Measurements from ENCODE around the gene PTPRE. TPM values are rescaled to one million over a fixed set of nuclear protein-coding genes. Genes with fewer than 3 reads are reported as not detected.

Gene PTPRE
- total RNA-seq, 4 donors from 2014 or later, result 28.1 to 89.7 (median 54.2) TPM

DNA sequence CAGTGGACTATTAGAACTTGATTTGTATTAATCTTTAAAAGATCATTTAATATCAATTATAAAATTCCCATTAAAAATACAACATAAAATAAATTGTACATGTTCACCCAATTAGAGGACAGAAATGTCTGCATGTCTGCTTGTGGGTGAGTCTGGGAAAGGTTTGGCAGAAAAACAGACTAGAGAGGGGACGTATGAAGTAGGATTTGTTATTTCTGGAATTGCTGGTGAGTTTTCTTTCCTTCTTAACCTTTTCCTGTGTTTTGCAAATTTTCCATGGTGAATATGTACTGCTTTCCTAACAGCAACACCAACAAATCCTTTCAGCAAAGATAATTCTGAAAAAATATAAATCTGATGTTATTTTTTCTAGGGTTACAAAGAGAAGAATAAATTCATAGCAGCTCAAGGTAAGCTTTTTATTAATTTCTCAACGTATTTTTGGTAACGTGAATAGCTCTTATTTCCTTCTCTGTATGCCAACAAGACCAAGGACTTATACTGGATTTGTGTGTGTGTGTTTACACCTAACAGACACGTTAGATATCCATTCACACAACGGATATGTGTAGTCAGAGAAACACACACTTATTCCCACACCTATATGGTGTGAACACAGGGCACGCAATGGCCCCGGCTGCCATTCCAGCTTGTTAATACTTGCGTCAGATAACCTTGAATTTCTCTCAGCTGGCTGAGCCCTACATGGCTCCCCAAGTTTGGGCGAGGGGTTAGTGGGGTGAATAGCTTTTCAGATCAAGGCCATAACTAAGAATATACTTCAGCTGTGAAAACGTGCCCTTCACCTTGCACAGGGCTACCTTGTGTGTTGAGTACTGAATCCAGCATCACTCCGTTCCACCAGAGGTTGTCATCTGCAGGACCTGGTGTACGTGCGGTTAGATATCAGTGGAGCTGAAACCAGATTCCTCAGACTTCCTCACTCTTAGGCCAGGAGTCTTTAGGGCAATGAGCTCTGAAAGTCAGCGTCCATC lies 154.7 kb downstream of the PTPRE start:
- DNase-seq (ENCODE audit: low spot score) (no peak), ATAC-seq (ENCODE audit: low FRiP score) (no peak)
- TF ChIP-seq CTCF (IDR thresholded peaks at IDR 0.05), result no peak

DNA sequence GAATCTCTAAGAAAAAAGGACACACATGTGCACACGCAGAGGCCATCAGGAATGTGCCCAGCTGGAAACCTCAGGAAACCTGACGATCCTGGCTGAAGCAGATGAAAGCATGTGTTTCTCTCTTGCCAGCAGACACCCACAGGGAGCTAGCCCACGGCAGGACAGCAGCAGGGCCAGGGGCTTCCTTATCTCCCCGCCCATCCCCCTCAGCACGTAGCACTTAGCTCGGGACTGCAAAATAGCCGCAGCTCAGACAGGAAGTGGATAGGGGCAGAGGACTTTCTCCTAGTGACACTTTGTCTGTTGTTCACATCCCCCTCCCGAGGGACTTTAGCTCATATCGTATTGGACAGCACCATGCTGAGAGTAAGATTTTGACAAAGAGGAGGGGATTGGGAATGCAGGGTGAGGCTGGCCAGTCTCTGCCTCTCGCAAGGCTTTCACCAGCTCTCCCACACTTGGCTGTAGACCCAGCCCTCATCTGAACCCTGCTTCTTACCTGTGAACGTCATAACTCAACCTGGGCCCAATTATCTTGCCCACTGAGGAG lies 155.5 kb downstream of the PTPRE start:
- TF ChIP-seq CTCF (IDR thresholded peaks at IDR 0.05), result no peak
- ATAC-seq (ENCODE audit: low FRiP score), result no peak
- no peak for DNase-seq (ENCODE audit: low spot score)

GRCh38 chr10:128062881-128063563 lies 156.1 kb downstream of the PTPRE start:
- ATAC-seq (ENCODE audit: low FRiP score), result no peak
- no peak for DNase-seq (ENCODE audit: low spot score)
- no peak for TF ChIP-seq CTCF (IDR thresholded peaks at IDR 0.05)

- no peak for ATAC-seq (ENCODE audit: low FRiP score)
- DNase-seq (ENCODE audit: low spot score), result no peak
- no peak for TF ChIP-seq CTCF (IDR thresholded peaks at IDR 0.05)
Observed at GRCh38 chr10:128063736-128064107, 156.8 kb downstream of the PTPRE start.

- DNase-seq (ENCODE audit: low spot score), result peak; percentile 26
- TF ChIP-seq CTCF (IDR thresholded peaks at IDR 0.05), result no peak
- peak; percentile 45 for ATAC-seq (ENCODE audit: low FRiP score)
Observed at GRCh38 chr10:128064108-128064969, 157.4 kb downstream of the PTPRE start.

DNA sequence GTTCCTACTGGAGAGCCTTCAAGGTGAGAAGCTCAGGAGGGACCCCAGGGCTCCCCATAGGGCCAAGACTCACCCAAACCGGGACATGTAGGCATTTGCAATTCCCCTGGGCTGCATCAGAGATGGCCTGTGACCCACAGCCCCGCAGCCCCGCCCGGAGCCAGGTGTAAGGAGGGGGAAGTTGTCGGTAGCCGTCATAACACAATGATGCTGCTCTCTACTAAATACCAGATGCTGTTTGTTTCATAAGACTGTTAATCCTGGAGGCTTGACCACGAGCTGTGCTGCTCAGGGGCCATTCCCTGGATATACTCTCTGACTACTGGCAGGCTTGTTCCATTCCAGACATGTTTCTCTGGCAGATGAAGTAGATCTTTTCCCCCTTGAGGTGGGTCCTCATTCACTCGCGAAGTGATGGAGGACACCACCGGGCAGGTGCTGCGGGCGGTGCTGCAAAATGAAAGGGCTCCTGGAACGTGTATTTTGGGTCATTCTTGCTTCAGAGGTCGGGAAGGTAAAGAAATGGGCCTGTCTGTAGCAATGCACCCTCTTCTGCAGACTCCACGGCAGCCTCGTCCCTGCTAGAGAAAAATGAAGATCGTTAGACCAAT lies 158.2 kb downstream of the PTPRE start:
- no peak for TF ChIP-seq CTCF (IDR thresholded peaks at IDR 0.05)
- DNase-seq (ENCODE audit: low spot score) (peak; percentile 16), ATAC-seq (ENCODE audit: low FRiP score) (no peak)

All from omental fat pad (tissue), 4 donors.